ENCODE results near the gene ARPC3.

DNA sequence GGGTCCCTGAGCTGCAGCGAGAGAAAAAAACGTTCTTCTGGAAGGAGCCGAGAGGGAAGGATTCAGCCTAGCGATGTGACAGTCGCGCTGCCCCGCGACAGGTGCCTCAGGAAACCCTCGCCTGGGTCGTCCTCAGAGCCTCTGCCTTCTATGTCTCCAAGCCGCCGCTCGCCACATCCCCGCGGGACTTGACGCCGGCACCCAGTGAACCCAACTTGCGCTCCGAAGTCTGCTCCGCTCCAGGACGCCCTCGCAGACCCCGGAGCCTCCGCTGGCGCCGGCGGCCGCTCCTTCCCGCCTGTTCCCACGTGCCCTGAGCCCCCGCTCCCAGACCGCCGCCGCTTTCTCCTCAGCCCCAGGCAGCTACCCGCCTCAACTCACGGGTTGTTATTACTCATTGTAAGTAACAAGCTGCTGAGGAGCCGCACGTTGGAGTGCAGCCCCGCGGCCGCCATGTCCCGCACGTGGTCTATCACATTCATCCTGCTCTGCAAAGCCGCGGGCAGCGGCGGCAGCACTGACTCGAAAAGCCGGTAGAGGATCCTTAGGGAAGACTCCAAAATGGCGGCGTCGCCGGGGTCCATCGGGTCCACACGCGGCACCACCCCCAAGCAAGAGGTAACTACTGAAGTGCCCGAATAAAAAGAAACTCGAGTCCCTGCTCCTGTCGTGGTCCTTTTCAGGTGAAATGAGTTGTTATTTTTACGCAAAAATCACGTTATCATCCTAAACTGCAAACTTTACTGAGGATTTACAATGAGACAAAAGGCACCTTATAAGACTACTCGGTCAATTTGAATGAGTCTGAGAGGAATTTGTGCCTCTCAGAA is 46.8 kb downstream of the ARPC3 start, which contains the start of gene ANAPC7:
- TF ChIP-seq, protein P1, sequence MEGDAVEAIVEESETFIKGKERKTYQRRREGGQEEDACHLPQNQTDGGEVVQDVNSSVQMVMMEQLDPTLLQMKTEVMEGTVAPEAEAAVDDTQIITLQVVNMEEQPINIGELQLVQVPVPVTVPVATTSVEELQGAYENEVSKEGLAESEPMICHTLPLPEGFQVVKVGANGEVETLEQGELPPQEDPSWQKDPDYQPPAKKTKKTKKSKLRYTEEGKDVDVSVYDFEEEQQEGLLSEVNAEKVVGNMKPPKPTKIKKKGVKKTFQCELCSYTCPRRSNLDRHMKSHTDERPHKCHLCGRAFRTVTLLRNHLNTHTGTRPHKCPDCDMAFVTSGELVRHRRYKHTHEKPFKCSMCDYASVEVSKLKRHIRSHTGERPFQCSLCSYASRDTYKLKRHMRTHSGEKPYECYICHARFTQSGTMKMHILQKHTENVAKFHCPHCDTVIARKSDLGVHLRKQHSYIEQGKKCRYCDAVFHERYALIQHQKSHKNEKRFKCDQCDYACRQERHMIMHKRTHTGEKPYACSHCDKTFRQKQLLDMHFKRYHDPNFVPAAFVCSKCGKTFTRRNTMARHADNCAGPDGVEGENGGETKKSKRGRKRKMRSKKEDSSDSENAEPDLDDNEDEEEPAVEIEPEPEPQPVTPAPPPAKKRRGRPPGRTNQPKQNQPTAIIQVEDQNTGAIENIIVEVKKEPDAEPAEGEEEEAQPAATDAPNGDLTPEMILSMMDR (conservative IDR thresholded peaks at IDR 0.05; ENCODE audit: low read depth, low read length) = peak; percentile 30; the same call in 1 of the 2 replicates
- TF ChIP-seq SMC3 (IDR thresholded peaks at IDR 0.05; ENCODE audit: low read depth, low read length) = 0 out of 2 replicates have a peak, but pooled peaks have one; percentile 16
- TF ChIP-seq, protein P2, sequence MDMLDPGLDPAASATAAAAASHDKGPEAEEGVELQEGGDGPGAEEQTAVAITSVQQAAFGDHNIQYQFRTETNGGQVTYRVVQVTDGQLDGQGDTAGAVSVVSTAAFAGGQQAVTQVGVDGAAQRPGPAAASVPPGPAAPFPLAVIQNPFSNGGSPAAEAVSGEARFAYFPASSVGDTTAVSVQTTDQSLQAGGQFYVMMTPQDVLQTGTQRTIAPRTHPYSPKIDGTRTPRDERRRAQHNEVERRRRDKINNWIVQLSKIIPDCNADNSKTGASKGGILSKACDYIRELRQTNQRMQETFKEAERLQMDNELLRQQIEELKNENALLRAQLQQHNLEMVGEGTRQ (IDR thresholded peaks at IDR 0.05; ENCODE audit: low read depth, low read length) = peak; percentile 73
- TF ChIP-seq POLR2A (IDR thresholded peaks at IDR 0.05; ENCODE audit: low read depth, low read length) = peak; percentile 87
- TF ChIP-seq RAD21 (IDR thresholded peaks at IDR 0.05; ENCODE audit: low read length) = peak; percentile 24; the same call in 1 of the 2 replicates
- no peak for TF ChIP-seq RFX5 (IDR thresholded peaks at IDR 0.05; ENCODE audit: low read depth, low read length)
- peak; percentile 98 for TF ChIP-seq MXI1 (IDR thresholded peaks at IDR 0.05; ENCODE audit: borderline replicate concordance, low read depth, low read length)
- TF ChIP-seq MAZ (IDR thresholded peaks at IDR 0.05; ENCODE audit: borderline replicate concordance, low read depth, low read length) = peak; percentile 20; the same call in 1 of the 2 replicates
- TF ChIP-seq NFE2L2 (IDR thresholded peaks at IDR 0.05; ENCODE audit: low read depth, low read length) = no peak
- TF ChIP-seq FOS (IDR thresholded peaks at IDR 0.05; ENCODE audit: low read depth, low read length) = no peak
- TF ChIP-seq MAFK (IDR thresholded peaks at IDR 0.05; ENCODE audit: low read depth, low read length) = no peak
- TF ChIP-seq RCOR1 (IDR thresholded peaks at IDR 0.05; ENCODE audit: insufficient replicate concordance, low read length) = no peak
- no peak for TF ChIP-seq BHLHE40 (IDR thresholded peaks at IDR 0.05; ENCODE audit: low read depth, low read length)
- TF ChIP-seq CHD1 (IDR thresholded peaks at IDR 0.05; ENCODE audit: low read depth, low read length) = no peak

All from IMR-90 (cell line).